ENCODE data around the gene EPHB2.

EPHB2 gene

GRCh38 chr1:22786719-22787489 lies 76.3 kb downstream of the EPHB2 start:
- Histone ChIP-seq H2BK12ac (ENCODE audit: low read length) (no peak overlapping the region), H2BK120ac (ENCODE audit: low read depth, low read length) (no peak overlapping the region), H2BK15ac (ENCODE audit: low read length) (no peak overlapping the region), H4K8ac (ENCODE audit: low read depth, low read length) (no peak overlapping the region), H3K4me2 (ENCODE audit: insufficient read depth, low read length, poor library complexity, severe bottlenecking) (no peak overlapping the region), H3K27ac (replicated peaks; ENCODE audit: low read length) (no peak overlapping the region), H3K79me1 (ENCODE audit: low read depth, low read length) (no peaks in the 10 kb centered on the region), H2AK5ac (ENCODE audit: low read depth, low read length) (no peak overlapping the region), H3K4me1 (ENCODE audit: control insufficient read depth in 2 of 2, insufficient read depth in 1 of 2, low read depth in 1 of 2, low read length in 2 of 2) (peaks cover 23 to 30% of the 10 kb centered on the region in 2 donors), H3K36me3 (replicated peaks in 1 of 2; ENCODE audit: control insufficient read depth in 2 of 2, insufficient read depth in 2 of 2, low read length in 2 of 2) (peaks cover 4 to 13% of the 10 kb centered on the region in 2 donors), H3K23ac (ENCODE audit: low read depth, low read length, poor library complexity) (no peak overlapping the region), H3K4ac (ENCODE audit: low read length) (no peak overlapping the region), H4K91ac (ENCODE audit: low read depth, low read length, poor library complexity) (no peak overlapping the region), H3K14ac (ENCODE audit: low read length) (no peak overlapping the region), H3K18ac (ENCODE audit: low read length) (no peak overlapping the region), H3K9ac (ENCODE audit: low read depth, low read length, poor library complexity) (no peak overlapping the region), H2AFZ (ENCODE audit: low read length) (no peak overlapping the region), H3K9me3 (replicated peaks in 1 of 2; ENCODE audit: control insufficient read depth in 2 of 2, insufficient read depth in 1 of 2, low read depth in 1 of 2, low read length in 2 of 2) (no peaks in the 10 kb centered on the region), H3K4me3 (ENCODE audit: low read length in 2 of 2) (no peak overlapping the region), H2BK5ac (ENCODE audit: low read length) (no peak overlapping the region), H3K27me3 (ENCODE audit: control insufficient read depth in 3 of 3, insufficient read depth in 3 of 3, low read depth in 1 of 3, low read length in 3 of 3) (no peaks in the 10 kb centered on the region)
- DNase-seq (ENCODE audit: low spot score), result no peak
- no CpG with 5 or more reads among the region's 4 CpGs for WGBS, 2 donors (ENCODE audit: extremely low coverage in 2 of 2, insufficient read length in 2 of 2, insufficient replicate concordance in 1 of 2)

- Histone ChIP-seq H3K14ac (ENCODE audit: low read length) (no peak overlapping the region), H3K4me2 (ENCODE audit: insufficient read depth, low read length, poor library complexity, severe bottlenecking) (no peak overlapping the region), H3K79me1 (ENCODE audit: low read depth, low read length) (no peaks in the 10 kb centered on the region), H2AK5ac (ENCODE audit: low read depth, low read length) (no peak overlapping the region), H3K18ac (ENCODE audit: low read length) (no peak overlapping the region), H2BK5ac (ENCODE audit: low read length) (no peak overlapping the region), H4K8ac (ENCODE audit: low read depth, low read length) (no peak overlapping the region), H3K9ac (ENCODE audit: low read depth, low read length, poor library complexity) (no peak overlapping the region), H3K4me1 (ENCODE audit: control insufficient read depth in 2 of 2, insufficient read depth in 1 of 2, low read depth in 1 of 2, low read length in 2 of 2) (peaks cover 25% of the 10 kb centered on the region in 2 donors), H3K9me3 (replicated peaks in 1 of 2; ENCODE audit: control insufficient read depth in 2 of 2, insufficient read depth in 1 of 2, low read depth in 1 of 2, low read length in 2 of 2) (no peaks in the 10 kb centered on the region), H2BK12ac (ENCODE audit: low read length) (no peak overlapping the region), H3K4me3 (ENCODE audit: low read length in 2 of 2) (no peak overlapping the region), H3K4ac (ENCODE audit: low read length) (no peak overlapping the region), H3K27ac (replicated peaks; ENCODE audit: low read length) (no peak overlapping the region), H4K91ac (ENCODE audit: low read depth, low read length, poor library complexity) (no peak overlapping the region), H3K36me3 (replicated peaks in 1 of 2; ENCODE audit: control insufficient read depth in 2 of 2, insufficient read depth in 2 of 2, low read length in 2 of 2) (peaks cover 4 to 13% of the 10 kb centered on the region in 2 donors), H2AFZ (ENCODE audit: low read length) (no peak overlapping the region), H2BK15ac (ENCODE audit: low read length) (no peak overlapping the region), H3K23ac (ENCODE audit: low read depth, low read length, poor library complexity) (no peak overlapping the region), H3K27me3 (ENCODE audit: control insufficient read depth in 3 of 3, insufficient read depth in 3 of 3, low read depth in 1 of 3, low read length in 3 of 3) (no peaks in the 10 kb centered on the region), H2BK120ac (ENCODE audit: low read depth, low read length) (no peak overlapping the region)
- DNase-seq (ENCODE audit: low spot score), result no peak
- no CpG with 5 or more reads among the region's 2 CpGs for WGBS, 2 donors (ENCODE audit: extremely low coverage in 2 of 2, insufficient read length in 2 of 2, insufficient replicate concordance in 1 of 2)
Measured at GRCh38 chr1:22787636-22788035, 77.0 kb downstream of the EPHB2 start.

DNA sequence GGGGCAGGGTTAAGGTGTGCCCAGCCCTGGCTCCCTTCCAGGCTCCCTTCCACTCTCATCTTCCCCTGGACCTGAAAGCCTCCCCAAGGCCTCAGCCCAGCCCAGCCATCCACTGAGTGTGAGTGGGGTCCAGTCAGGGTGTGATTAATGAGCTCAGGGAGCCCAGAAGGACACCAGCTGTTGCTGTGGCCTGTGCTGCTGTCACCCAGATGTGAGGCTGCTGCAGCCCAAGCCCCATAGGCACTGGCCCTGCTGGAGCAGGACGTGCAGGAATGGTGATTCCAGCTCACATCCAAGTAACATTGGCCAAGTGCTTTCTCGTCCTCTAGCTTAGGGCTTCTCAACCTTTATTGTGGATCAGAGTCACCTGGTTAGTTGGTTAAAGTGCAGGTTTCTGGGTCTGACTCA lies 77.6 kb downstream of the EPHB2 start:
- Histone ChIP-seq H3K79me1 (ENCODE audit: low read depth, low read length) (peaks cover 2% of the 10 kb centered on the region), H3K4me1 (ENCODE audit: control insufficient read depth in 2 of 2, insufficient read depth in 1 of 2, low read depth in 1 of 2, low read length in 2 of 2) (peaks cover 21% of the 10 kb centered on the region in 2 donors), H2BK5ac (ENCODE audit: low read length) (peak overlapping the region; percentile 20), H3K18ac (ENCODE audit: low read length) (peak overlapping the region; percentile 50), H3K36me3 (replicated peaks in 1 of 2; ENCODE audit: control insufficient read depth in 2 of 2, insufficient read depth in 2 of 2, low read length in 2 of 2) (peaks cover 4 to 13% of the 10 kb centered on the region in 2 donors), H3K4ac (ENCODE audit: low read length) (no peak overlapping the region), H2AK5ac (ENCODE audit: low read depth, low read length) (peak overlapping the region; percentile 66), H3K4me3 (ENCODE audit: low read length in 2 of 2) (peak overlapping the region in 1 of 2 donors; percentile 50), H3K27ac (replicated peaks; ENCODE audit: low read length) (no peak overlapping the region), H2AFZ (ENCODE audit: low read length) (no peak overlapping the region), H3K4me2 (ENCODE audit: insufficient read depth, low read length, poor library complexity, severe bottlenecking) (no peak overlapping the region), H4K91ac (ENCODE audit: low read depth, low read length, poor library complexity) (no peak overlapping the region), H3K23ac (ENCODE audit: low read depth, low read length, poor library complexity) (no peak overlapping the region), H3K9ac (ENCODE audit: low read depth, low read length, poor library complexity) (peak overlapping the region; percentile 5), H4K8ac (ENCODE audit: low read depth, low read length) (peak overlapping the region; percentile 19), H3K27me3 (ENCODE audit: control insufficient read depth in 3 of 3, insufficient read depth in 3 of 3, low read depth in 1 of 3, low read length in 3 of 3) (no peaks in the 10 kb centered on the region), H2BK12ac (ENCODE audit: low read length) (peak overlapping the region; percentile 49), H3K9me3 (replicated peaks in 1 of 2; ENCODE audit: control insufficient read depth in 2 of 2, insufficient read depth in 1 of 2, low read depth in 1 of 2, low read length in 2 of 2) (no peaks in the 10 kb centered on the region), H2BK15ac (ENCODE audit: low read length) (peak overlapping the region; percentile 14), H2BK120ac (ENCODE audit: low read depth, low read length) (no peak overlapping the region), H3K14ac (ENCODE audit: low read length) (no peak overlapping the region)
- WGBS, 2 donors (ENCODE audit: extremely low coverage in 2 of 2, insufficient read length in 2 of 2, insufficient replicate concordance in 1 of 2), result no CpG with 5 or more reads among the region's 2 CpGs
- no peak for DNase-seq (ENCODE audit: low spot score)

GRCh38 chr1:22789356-22789994 lies 78.8 kb downstream of the EPHB2 start:
- H3K4ac ChIP-seq (ENCODE audit: low read length), result no peak overlapping the region
- no peak overlapping the region for H2AFZ ChIP-seq (ENCODE audit: low read length)
- H4K8ac ChIP-seq (ENCODE audit: low read depth, low read length), result no peak overlapping the region
- H3K9ac ChIP-seq (ENCODE audit: low read depth, low read length, poor library complexity), result no peak overlapping the region
- H3K27me3 ChIP-seq (ENCODE audit: control insufficient read depth in 3 of 3, insufficient read depth in 3 of 3, low read depth in 1 of 3, low read length in 3 of 3), result no peaks in the 10 kb centered on the region
- H2AK5ac ChIP-seq (ENCODE audit: low read depth, low read length), result no peak overlapping the region
- no peak overlapping the region for H2BK120ac ChIP-seq (ENCODE audit: low read depth, low read length)
- no peak overlapping the region for H2BK15ac ChIP-seq (ENCODE audit: low read length)
- no peak overlapping the region for H2BK12ac ChIP-seq (ENCODE audit: low read length)
- no peak for DNase-seq (ENCODE audit: low spot score)
- H3K4me2 ChIP-seq (ENCODE audit: insufficient read depth, low read length, poor library complexity, severe bottlenecking), result no peak overlapping the region
- no peak overlapping the region for H3K27ac ChIP-seq (replicated peaks; ENCODE audit: low read length)
- no CpG with 5 or more reads among the region's 6 CpGs for WGBS, 2 donors (ENCODE audit: extremely low coverage in 2 of 2, insufficient read length in 2 of 2, insufficient replicate concordance in 1 of 2)
- H3K79me1 ChIP-seq (ENCODE audit: low read depth, low read length), result peaks cover 2% of the 10 kb centered on the region
- no peak overlapping the region for H2BK5ac ChIP-seq (ENCODE audit: low read length)
- H3K23ac ChIP-seq (ENCODE audit: low read depth, low read length, poor library complexity), result no peak overlapping the region
- no peak overlapping the region for H3K18ac ChIP-seq (ENCODE audit: low read length)
- H3K36me3 ChIP-seq (replicated peaks in 1 of 2; ENCODE audit: control insufficient read depth in 2 of 2, insufficient read depth in 2 of 2, low read length in 2 of 2), result peaks cover 0 to 7% of the 10 kb centered on the region in 2 donors
- peaks cover 23 to 25% of the 10 kb centered on the region in 2 donors for H3K4me1 ChIP-seq (ENCODE audit: control insufficient read depth in 2 of 2, insufficient read depth in 1 of 2, low read depth in 1 of 2, low read length in 2 of 2)
- H4K91ac ChIP-seq (ENCODE audit: low read depth, low read length, poor library complexity), result no peak overlapping the region
- no peak overlapping the region for H3K14ac ChIP-seq (ENCODE audit: low read length)
- H3K4me3 ChIP-seq (ENCODE audit: low read length in 2 of 2), result no peak overlapping the region
- H3K9me3 ChIP-seq (replicated peaks in 1 of 2; ENCODE audit: control insufficient read depth in 2 of 2, insufficient read depth in 1 of 2, low read depth in 1 of 2, low read length in 2 of 2), result no peaks in the 10 kb centered on the region

All from neuronal stem cell (in vitro differentiated cells).